ENCODE measurements around the gene OSM.
"Not testable (repeated sequence)": the region's sequence is repeated elsewhere in the genome, so short reads cannot be mapped to it uniquely, and the experiment has no call there.

Gene OSM

DNA sequence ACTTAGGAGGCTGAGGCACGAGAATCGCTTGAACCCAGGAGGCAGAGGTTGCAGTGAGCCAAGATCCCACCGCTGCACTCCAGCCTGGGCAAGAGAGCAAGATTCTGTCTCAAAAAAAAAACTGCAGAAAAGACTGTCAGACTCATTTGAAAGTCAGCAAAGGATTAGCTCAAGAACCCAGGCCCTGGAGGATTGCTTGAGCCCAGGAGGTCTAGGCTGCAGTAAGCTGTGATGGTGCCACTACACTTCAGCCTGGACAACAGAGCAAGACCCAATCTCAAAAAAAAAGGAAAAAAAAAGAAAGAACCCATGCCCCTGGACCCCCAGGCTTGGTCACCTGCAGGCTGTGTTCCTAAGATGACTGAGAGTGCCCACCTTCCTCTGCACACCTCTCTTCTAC is 36.3 kb downstream of the OSM start:
- DNase-seq (ENCODE audit: extremely low read depth in 1 of 2, low read depth in 1 of 2), result no peak

DNA sequence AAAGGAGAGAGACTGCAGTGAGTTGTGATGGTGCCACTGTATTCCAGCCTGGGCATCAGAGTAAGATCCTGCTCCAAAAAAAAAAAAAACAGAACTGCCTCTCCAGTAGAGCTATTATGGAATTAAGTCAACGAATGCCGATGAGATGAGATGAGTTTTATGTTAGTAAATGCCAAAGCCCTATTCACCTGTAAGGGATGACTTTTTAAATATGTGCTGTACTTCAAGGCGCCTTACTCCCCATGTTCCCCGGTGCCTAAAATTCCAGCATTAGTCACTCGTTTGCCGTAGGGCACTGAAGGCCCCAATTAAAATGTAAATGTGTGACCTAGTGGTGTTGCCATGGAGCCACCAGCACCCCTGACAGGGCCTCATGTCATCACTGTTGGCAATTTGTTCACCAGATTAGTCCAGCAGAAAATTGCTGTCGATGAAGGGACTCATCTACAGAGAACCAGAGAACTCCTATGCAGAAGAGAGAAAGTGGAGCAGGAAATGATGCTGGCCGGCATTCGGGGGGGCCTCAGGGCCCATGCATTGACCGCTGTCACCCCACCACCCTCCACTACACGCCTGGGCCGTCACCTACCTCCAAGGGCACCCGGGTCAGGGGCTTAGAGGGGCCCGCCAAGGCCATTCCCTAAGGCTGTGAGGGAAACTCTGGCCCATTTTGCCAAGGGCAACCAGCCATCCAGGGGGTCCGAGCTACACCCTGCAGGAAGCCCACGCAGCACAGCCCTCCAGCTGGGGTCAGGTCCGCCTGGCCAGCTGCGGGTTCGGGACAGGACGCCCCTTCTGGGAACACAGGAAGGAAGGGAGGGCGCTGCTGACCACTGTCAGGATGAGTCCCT is 37.9 kb downstream of the OSM start:
- no peak for DNase-seq (ENCODE audit: extremely low read depth in 1 of 2, low read depth in 1 of 2)

DNA sequence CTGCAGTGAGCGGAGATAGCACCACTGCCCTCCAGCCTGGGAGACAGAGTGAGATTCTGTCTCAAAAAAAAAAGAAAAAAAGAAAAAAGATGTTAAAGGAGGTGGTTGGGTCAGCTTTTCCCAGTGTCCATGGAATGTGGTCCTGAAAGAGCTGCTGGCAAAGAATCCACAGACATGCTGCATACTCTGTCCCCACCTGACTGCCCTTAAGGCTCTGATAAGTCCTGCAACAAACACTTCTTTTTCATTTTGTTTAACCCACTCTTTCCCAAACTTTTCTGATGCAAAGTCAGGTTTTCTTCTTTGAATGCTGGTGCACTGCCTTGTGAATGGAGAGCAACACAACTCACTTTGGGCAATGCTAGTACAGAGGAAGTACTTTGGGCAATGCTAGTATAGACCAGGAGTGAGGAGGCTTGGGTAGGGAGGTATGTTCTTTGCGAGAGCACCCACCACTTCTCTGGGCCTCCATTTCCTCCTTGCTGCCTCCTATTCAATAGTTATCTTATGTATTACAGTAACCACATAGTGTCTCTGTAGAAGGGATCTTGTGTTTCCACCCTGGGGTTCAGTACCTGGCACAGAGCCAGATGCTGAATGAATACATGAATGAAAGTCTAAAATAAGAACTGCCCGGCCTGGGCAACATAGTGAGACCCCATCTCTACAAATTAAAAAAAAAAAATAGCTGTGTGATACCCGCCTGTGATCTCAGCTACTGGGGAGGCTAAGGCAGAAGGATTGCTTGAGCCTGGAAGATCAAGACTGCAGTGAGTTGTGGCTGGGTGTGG is 39.0 kb downstream of the OSM start:
- no peak for DNase-seq (ENCODE audit: extremely low read depth in 1 of 2, low read depth in 1 of 2)

DNA sequence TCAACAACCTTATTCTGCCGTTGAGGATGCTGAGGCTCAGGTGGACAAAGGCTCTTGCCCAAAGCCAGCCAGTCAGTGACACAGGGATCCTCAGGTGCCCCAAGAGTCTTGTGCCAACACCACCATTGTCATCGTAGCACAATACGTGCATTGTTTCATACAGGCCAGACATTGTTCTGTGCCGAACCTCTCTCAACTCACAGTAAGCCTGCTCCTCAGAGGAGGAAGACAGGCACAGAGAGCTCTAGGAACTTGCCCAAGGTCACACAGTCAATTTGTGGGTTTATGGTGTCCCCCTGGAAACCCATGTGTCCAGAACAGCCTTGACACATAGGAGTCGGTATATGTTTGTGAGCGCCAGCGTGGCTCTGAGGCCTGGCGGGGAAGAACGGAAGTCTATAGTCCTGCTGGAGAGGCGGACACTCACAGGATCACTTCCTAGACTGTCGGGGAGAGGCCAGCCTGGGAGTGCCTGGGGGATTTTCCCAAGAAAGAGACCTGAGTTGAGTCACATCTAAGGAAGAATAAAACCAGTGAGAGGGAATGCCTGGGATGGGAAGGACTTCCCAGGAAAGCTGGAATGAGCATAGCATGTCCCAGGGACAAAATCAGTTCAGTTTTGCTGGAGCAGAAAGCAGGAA is 40.3 kb downstream of the OSM start:
- DNase-seq (ENCODE audit: extremely low read depth in 1 of 2, low read depth in 1 of 2), result no peak

DNA sequence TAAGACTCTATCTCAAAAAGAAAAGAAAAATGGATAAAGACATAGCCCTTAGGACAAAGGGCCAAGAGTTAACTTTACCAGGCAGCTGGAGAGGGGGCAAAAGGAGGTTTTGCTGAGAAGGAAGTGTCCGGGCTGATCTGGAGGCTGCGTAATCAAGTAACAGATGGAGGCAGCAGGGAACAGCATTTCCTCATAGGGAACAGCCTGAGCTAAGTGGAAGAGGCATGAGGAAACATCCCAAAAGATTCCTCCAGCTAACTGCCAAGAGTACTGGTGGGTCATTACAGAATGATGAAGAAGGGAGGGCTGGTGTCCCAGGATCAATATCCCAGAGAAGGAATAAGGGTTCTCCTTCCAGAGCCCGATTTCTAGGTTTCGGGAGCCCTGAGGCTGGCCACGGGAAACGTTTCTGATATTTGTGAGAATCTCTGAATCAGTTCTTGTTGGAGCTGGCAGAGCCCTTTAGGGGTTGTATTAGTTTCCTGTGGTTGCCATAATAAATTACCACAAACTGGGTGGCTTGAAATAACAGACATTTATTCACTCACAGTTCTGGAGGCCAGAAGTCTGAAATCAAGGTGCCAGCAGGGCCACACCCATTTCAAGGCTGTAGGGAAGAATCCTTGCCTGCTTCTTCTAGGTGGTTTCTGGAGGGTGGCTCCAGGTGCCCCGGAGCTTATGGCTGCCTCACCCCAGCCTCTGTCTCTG is 41.3 kb downstream of the OSM start:
- DNase-seq (ENCODE audit: extremely low read depth in 1 of 2, low read depth in 1 of 2), result no peak

DNA sequence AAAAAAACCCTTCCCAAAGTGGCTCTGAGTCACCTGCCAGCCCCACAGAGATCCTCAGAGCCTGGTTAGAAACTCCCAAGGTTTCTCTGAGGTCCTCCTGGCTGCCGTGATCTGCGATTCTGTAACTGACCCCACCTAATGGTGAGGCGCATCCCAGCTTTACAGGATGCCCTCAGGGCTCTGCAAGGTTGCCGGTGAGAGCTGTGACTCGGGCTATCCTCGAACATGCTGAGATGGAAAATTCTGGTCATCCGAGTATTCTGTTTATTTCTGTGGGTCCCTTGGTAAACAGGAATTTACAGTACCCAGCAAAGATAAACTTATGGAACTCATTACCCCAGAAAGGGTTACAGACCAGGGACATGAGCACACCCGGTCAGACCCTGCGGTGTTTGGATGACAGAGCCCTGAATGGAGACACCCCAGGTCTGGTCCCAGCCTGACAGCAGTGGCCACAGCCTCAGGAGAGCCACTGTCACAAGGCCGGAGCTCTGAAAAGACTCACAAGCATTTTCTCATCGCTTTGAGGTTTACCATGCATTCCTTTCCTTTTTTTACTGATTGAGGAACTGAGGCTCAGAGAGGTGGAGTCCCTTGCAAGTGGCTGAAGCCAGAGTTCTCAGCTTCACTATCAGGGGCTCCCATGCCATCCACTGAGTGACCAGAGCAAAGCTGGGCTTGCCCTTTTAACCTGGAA is 42.3 kb downstream of the OSM start:
- no peak for DNase-seq (ENCODE audit: extremely low read depth in 1 of 2, low read depth in 1 of 2)

DNA sequence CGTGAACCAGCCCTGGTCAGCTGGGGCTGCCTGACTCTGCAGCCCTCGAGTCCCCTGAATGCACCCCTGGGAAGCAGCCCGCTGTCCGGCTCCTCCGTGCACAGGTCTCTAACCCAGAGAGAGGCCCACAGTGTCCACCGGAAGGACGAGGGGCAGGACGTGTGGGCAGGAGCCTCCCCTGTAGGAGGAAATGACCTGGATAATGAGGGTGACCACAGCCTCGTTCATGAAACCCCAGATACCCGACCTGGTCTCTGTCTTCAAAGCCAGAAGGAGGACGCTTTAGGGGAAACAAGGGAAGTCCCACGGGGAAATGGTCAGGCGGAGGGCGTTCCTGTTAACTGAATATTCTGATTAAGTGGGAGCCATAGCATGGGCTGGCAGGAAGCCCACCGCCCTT is 43.3 kb downstream of the OSM start:
- no peak for DNase-seq (ENCODE audit: extremely low read depth in 1 of 2, low read depth in 1 of 2)

DNA sequence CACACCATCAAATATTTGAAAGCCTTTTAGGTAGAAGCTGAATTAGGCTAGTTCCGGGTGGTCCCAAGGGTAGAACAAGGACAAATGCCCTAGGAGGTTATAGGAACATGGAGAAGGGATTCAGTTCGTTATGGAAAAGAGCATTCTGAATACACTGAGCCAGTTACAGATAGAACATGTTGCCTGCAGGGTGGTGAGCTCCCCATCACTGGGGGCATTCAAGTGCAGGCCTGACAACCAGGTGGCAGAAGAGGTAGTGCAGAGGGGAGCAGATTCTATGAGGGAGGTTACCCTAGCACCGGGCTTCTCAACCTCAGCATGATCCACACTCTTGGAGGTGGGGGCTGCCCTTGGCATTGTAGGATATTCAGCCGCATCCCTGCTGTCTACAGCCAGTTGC is 44.3 kb downstream of the OSM start:
- DNase-seq (ENCODE audit: extremely low read depth in 1 of 2, low read depth in 1 of 2), result no peak

DNA sequence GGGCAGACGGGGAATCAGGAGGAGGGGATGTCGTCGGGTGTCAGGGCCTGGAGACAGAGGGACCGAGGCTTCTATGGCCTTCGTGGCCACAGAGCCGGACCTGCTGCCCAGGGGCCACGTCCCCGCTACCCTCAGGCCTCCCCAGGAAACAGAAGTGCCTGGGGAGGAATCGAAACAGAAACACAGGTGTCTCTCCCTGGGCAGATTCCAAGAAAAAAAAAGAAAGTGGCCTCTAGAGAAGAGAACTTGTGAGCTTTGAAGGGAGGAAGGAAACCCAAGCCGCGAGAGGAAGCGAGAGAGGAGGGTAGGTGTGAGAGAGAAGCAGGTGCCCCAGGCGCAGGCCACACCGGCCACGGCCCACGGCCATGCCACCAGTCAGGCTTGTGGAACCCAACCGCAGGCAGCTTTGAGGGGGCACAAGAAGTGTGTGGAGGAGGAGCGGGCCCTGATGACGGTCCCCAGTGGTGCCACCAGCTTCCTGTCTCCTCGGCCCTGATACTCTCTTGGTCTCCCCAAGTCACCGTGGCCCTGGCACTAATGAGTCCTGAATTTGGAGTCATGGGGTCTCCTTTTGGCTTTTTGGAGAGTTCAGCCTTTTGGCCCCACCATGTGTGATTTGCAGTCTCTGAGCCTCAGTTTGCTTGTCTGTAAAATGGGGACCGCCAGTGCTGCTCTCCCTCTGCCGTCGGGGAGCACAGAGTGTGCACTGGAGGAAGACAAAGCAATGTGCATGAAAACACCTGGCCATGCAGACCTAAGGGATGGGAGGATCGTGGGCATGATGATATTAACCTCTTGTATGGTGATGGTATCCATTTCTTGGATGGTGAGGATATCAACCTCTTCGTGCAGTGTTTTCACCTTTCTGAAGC is 45.3 kb downstream of the OSM start:
- peak; percentile 5 to 26 for DNase-seq (ENCODE audit: extremely low read depth in 1 of 2, low read depth in 1 of 2)

DNA sequence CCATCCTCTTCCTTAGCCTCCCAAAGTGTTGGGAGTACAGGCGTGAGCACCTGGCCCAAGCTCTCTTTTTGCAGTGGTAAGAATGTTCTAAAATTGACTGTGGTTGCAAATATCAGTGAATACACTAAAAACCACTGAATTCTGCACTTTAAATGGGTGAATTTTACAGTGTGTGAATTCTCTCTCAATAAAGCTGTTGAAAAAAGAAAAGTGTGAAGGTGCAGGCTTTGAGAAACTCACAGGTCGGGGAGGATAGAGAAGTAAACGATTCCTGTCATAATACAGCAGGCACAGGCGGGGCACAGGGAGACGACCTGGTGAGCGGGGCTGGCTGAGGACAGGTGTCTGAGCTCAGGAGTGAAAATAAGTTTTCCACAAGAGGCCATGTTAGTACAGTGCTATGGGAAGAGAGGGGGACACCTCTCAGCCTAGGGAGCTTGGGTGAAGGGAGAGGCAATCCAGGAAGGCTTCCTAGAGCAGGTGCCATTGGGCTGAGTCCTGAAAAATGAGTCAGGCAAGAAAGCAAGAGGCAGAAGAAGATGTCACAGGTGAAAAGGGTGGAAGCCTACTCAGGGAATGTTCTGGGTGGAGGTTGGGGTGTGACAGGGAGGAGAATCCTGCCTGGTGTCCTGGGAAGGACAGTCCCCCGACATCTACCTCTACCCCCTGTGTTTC is 46.2 kb downstream of the OSM start:
- no peak for DNase-seq (ENCODE audit: extremely low read depth in 1 of 2, low read depth in 1 of 2)

DNA sequence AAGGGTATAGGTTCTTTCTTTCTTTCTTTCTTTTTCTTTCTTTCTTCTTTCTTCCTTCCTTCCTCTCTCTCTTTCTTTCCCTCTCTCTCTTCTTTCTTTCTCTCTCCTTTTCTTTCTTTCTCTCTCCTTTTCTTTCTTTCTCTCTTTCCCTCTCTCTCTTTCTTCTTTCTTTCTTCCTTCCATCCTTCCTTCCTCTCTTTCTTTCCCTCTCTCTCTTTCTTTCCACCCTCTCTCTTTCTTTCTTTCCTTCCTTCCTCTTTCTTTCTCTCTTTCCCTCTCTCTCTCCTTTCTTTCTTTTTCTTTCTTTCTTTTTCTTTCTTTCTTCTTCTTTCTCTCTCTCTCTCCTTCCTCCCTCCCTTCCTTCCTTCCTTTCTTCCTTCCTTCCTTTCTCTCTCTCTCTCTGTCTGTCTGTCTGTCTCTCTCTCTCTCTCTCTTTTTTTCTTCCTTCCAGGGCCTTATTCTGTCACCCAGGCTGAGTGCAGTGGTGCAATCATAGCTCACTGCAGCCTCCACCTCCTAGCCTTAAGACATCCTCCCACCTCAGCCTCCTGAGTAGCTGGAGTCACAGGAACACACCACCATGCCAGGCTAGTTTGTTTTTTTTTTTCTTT is 46.9 kb downstream of the OSM start:
- no peak for DNase-seq (ENCODE audit: extremely low read depth in 1 of 2, low read depth in 1 of 2)

DNA sequence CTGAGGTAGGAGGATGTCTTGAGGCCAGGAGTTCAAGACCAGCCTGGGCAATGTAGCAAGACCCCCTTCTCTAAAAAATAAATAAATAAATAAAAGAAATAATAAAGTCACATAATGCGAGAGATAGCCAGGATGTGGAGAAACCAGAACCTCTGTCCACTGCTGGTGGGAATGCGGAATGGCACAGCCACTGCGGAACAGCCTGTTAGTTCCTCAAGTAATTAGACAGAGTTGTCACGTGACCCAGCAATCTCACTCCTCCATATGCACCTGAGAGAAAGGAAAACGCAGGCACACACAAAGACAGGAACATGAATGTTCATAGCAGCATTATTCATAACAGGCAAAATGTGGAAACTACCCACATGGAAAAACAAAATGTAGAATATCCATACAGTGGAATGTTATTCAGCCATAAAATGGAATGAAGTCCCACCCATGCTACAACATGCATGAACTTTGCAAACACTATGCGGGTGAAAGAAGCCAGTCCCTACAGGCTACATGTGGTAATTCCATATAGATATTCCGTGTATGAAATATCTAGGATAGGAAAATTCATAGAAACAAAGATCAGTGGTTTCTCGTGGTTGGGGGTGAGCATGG is 47.5 kb downstream of the OSM start:
- no peak for DNase-seq (ENCODE audit: extremely low read depth in 1 of 2, low read depth in 1 of 2)

DNA sequence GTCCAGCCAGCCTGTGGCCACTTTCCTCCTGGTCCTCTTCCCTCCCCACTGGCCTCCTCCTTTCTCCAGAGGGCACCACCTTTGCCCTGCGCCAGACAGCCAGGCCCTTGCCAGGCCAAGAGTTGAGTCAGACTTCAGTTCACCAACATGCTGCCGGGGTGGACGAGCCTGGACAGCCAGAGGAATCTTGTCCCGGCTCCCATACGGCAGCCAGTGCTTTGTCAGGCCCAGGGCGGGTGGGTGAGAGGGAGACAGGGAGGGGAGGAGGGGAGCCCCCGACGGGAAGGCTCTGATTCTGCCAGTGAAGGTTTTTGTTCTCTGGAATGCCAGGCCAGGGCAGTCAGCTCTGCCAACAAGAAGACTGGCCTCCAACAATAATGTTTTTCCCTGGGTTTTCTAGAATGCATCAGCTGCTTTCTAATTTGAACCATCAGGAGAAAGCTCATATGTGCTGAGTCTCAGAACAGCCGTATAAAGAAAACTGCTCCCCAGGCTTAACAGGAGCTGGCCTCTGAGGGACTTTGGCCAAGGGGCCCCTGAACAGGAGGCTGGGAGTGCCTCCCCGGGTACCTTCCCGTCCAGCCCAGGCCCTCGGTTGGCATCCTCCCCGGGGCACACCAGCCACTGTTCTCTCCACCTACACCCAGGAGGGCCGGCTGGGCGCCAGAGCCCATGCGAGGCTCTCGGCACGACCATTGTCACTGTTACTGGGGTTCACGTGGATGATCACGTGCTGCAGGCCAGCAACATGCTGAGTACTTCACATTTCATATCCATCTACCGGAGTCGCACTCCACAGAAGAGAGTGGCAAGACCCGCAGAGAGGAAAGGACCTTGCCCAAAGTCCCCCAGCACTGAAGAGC is 48.7 kb downstream of the OSM start:
- DNase-seq (ENCODE audit: extremely low read depth in 1 of 2, low read depth in 1 of 2), result no peak

DNA sequence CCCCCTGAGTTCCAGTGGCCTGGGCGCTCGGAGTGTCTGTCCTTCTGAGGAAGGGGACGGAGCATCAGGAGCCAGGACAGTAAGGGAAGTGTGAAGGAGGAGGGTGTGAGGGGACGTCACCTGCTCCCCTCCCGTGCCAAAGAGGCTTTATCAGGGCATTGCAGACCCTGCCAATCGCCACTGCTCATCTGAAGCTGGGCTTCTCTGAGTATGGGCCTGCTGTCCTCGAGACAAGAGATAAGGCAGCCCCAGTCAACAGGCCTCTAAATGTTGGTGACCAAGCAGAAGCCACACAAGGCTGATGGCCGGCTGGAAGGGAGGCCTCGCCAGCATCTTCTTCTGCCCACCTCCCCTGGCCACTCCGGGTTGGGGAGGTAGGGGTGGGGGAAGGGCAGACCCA is 49.9 kb downstream of the OSM start:
- no peak for DNase-seq (ENCODE audit: extremely low read depth in 1 of 2, low read depth in 1 of 2)

DNA sequence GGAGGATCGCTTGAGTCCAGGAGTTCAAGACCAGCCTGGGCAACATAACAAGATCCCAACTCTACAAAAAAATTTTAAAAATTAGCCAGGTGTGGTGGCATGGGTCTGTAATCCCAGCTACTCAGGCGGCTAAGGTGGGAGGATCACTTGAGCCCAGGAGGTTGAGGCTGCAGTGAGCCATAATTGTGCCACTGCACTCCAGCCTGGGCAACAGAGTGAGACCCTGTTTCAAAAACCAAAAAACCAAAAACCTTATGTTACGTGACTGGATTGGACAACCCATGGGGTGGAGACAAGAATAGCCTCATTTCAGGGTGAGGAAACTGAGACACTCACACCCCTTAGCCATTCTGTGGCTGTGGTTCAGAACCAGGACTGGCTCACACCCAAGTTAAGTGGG is 50.4 kb downstream of the OSM start:
- not testable (repeated sequence) for DNase-seq (ENCODE audit: extremely low read depth in 1 of 2, low read depth in 1 of 2)

DNA sequence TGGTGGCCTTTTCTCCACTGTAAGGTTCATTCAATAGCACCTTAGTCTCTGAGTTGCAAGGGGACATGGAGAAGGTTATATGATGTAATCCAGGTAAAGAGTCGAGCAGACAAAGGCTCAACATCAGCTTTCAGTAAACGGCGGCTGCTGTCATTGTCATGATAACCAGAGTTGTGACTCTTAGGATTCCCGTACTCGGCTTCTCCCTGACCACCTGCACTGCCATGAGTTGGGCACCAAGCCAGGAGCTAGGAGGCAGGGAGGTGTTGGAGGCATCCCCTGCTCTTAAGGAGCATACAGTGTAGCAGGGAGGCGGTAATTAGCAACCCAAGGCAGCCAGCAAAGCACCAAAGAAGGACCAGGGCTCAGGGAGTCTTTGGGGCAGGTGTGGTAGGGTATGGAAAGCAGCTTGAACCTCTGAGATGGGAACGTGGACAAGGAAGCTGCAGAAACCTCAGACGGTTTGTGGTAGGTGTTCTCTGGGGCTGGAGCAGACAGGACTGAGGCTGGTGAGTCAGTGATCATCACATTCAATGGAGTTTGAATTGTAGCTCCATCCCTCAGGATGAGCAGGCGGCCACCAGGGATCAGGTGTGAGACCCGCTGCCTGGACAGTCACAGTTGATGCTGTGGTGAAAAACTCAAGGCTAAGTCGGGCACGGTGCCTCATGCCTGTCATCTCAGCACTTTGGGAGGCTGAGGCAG is 51.8 kb downstream of the OSM start:
- DNase-seq (ENCODE audit: extremely low read depth in 1 of 2, low read depth in 1 of 2), result no peak

DNA sequence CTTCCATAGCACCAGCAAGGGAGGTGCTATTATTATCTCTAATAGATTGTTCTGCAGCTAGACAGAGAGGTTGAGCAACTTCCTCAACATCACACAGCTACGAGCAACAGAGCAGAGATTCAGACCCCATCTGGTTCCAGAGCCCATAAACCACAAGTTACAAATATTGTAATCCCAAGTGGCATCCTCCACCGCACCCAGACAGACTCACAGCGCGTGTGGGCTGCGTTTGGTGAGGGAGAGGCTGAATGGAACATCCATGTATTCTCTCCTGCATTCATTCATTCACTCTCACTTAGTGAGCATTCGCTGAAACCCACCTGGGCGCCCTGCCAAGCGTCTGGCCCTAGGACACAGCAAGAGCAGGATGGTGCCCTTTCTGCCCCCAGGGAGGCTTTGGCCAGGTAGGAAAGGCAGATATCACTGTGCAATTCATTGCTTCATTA is 53.6 kb downstream of the OSM start:
- no peak for DNase-seq (ENCODE audit: extremely low read depth in 1 of 2, low read depth in 1 of 2)

Data from activated CD8-positive, alpha-beta memory T cell treated with anti-CD3 and anti-CD28 coated beads for 1 hour (primary cell).